ENCODE results near the gene OR9I1.

OR9I1 gene

GRCh38 chr11:58125469-58125868 is at the start of gene OR9I1:
TSS of gene OR9I1 (minus strand) at chr11:58125530. CDS start at chr11:58119444, 6,086 bp downstream.
- no peak within 1 kb of the TSS for H3K9ac ChIP-seq (ENCODE audit: low read depth, low read length)
- no peaks in the 10 kb centered on the region for H3K36me3 ChIP-seq (ENCODE audit: insufficient read depth, low read length)
- H3K4me1 ChIP-seq (ENCODE audit: insufficient read depth, low read length), result no peaks in the 10 kb centered on the region
- no peaks in the 10 kb centered on the region for H3K9me3 ChIP-seq (ENCODE audit: control insufficient read depth, insufficient read depth, low read length)

- H3K36me3 ChIP-seq (ENCODE audit: insufficient read depth, low read length), result no peaks in the 10 kb centered on the region
- no peak overlapping the region for H3K9ac ChIP-seq (ENCODE audit: low read depth, low read length)
- H3K9me3 ChIP-seq (ENCODE audit: control insufficient read depth, insufficient read depth, low read length), result no peaks in the 10 kb centered on the region
- H3K4me1 ChIP-seq (ENCODE audit: insufficient read depth, low read length), result no peaks in the 10 kb centered on the region
Measured at GRCh38 chr11:58165504-58166106, 40.3 kb upstream of the OR9I1 start.

GRCh38 chr11:58164990-58165389 is 39.7 kb upstream of the OR9I1 start:
- Histone ChIP-seq H3K9ac (ENCODE audit: low read depth, low read length) (no peak overlapping the region), H3K9me3 (ENCODE audit: control insufficient read depth, insufficient read depth, low read length) (no peaks in the 10 kb centered on the region), H3K36me3 (ENCODE audit: insufficient read depth, low read length) (no peaks in the 10 kb centered on the region), H3K4me1 (ENCODE audit: insufficient read depth, low read length) (no peaks in the 10 kb centered on the region)

GRCh38 chr11:58164389-58164788 is 39.1 kb upstream of the OR9I1 start:
- Histone ChIP-seq H3K36me3 (ENCODE audit: insufficient read depth, low read length) (no peaks in the 10 kb centered on the region), H3K9ac (ENCODE audit: low read depth, low read length) (no peak overlapping the region), H3K4me1 (ENCODE audit: insufficient read depth, low read length) (no peaks in the 10 kb centered on the region), H3K9me3 (ENCODE audit: control insufficient read depth, insufficient read depth, low read length) (no peaks in the 10 kb centered on the region)

- H3K4me1 ChIP-seq (ENCODE audit: insufficient read depth, low read length), result no peaks in the 10 kb centered on the region
- no peak overlapping the region for H3K9ac ChIP-seq (ENCODE audit: low read depth, low read length)
- no peaks in the 10 kb centered on the region for H3K9me3 ChIP-seq (ENCODE audit: control insufficient read depth, insufficient read depth, low read length)
- H3K36me3 ChIP-seq (ENCODE audit: insufficient read depth, low read length), result no peaks in the 10 kb centered on the region
Measured at GRCh38 chr11:58152781-58153180, 27.5 kb upstream of the OR9I1 start.

- no peaks in the 10 kb centered on the region for H3K4me1 ChIP-seq (ENCODE audit: insufficient read depth, low read length)
- no peak overlapping the region for H3K9ac ChIP-seq (ENCODE audit: low read depth, low read length)
- H3K9me3 ChIP-seq (ENCODE audit: control insufficient read depth, insufficient read depth, low read length), result no peaks in the 10 kb centered on the region
- no peaks in the 10 kb centered on the region for H3K36me3 ChIP-seq (ENCODE audit: insufficient read depth, low read length)
Measured at GRCh38 chr11:58142761-58143160, 17.4 kb upstream of the OR9I1 start.

- Histone ChIP-seq H3K9ac (ENCODE audit: low read depth, low read length) (no peak overlapping the region), H3K9me3 (ENCODE audit: control insufficient read depth, insufficient read depth, low read length) (no peaks in the 10 kb centered on the region), H3K36me3 (ENCODE audit: insufficient read depth, low read length) (no peaks in the 10 kb centered on the region), H3K4me1 (ENCODE audit: insufficient read depth, low read length) (peaks cover 10% of the 10 kb centered on the region; the same call in 1 of the 2 replicates)
Measured at GRCh38 chr11:58135171-58135570, 9.8 kb upstream of the OR9I1 start.

GRCh38 chr11:58134151-58134550 is 8.8 kb upstream of the OR9I1 start:
- peaks cover 10% of the 10 kb centered on the region; the same call in 1 of the 2 replicates for H3K4me1 ChIP-seq (ENCODE audit: insufficient read depth, low read length)
- H3K36me3 ChIP-seq (ENCODE audit: insufficient read depth, low read length), result no peaks in the 10 kb centered on the region
- no peak overlapping the region for H3K9ac ChIP-seq (ENCODE audit: low read depth, low read length)
- H3K9me3 ChIP-seq (ENCODE audit: control insufficient read depth, insufficient read depth, low read length), result no peaks in the 10 kb centered on the region

- Histone ChIP-seq H3K9ac (ENCODE audit: low read depth, low read length) (no peak overlapping the region), H3K4me1 (ENCODE audit: insufficient read depth, low read length) (peaks cover 10% of the 10 kb centered on the region; the same call in 1 of the 2 replicates), H3K9me3 (ENCODE audit: control insufficient read depth, insufficient read depth, low read length) (no peaks in the 10 kb centered on the region), H3K36me3 (ENCODE audit: insufficient read depth, low read length) (no peaks in the 10 kb centered on the region)
Measured at GRCh38 chr11:58133309-58134076, 8.2 kb upstream of the OR9I1 start.

- Histone ChIP-seq H3K4me1 (ENCODE audit: insufficient read depth, low read length) (no peaks in the 10 kb centered on the region), H3K36me3 (ENCODE audit: insufficient read depth, low read length) (no peaks in the 10 kb centered on the region), H3K9me3 (ENCODE audit: control insufficient read depth, insufficient read depth, low read length) (no peaks in the 10 kb centered on the region), H3K9ac (ENCODE audit: low read depth, low read length) (no peak overlapping the region)
Measured at GRCh38 chr11:58127350-58127749, 2.0 kb upstream of the OR9I1 start.

- no peaks in the 10 kb centered on the region for H3K4me1 ChIP-seq (ENCODE audit: insufficient read depth, low read length)
- H3K9me3 ChIP-seq (ENCODE audit: control insufficient read depth, insufficient read depth, low read length), result no peaks in the 10 kb centered on the region
- no peaks in the 10 kb centered on the region for H3K36me3 ChIP-seq (ENCODE audit: insufficient read depth, low read length)
- H3K9ac ChIP-seq (ENCODE audit: low read depth, low read length), result no peak overlapping the region
Measured at GRCh38 chr11:58121096-58121495, 4.2 kb downstream of the OR9I1 start.

GRCh38 chr11:58097437-58097836 is 27.9 kb downstream of the OR9I1 start:
- no peak overlapping the region for H3K9ac ChIP-seq (ENCODE audit: low read depth, low read length)
- no peaks in the 10 kb centered on the region for H3K9me3 ChIP-seq (ENCODE audit: control insufficient read depth, insufficient read depth, low read length)
- H3K4me1 ChIP-seq (ENCODE audit: insufficient read depth, low read length), result no peaks in the 10 kb centered on the region
- H3K36me3 ChIP-seq (ENCODE audit: insufficient read depth, low read length), result no peaks in the 10 kb centered on the region

- H3K4me1 ChIP-seq (ENCODE audit: insufficient read depth, low read length), result no peaks in the 10 kb centered on the region
- H3K36me3 ChIP-seq (ENCODE audit: insufficient read depth, low read length), result no peaks in the 10 kb centered on the region
- no peak overlapping the region for H3K9ac ChIP-seq (ENCODE audit: low read depth, low read length)
- no peaks in the 10 kb centered on the region for H3K9me3 ChIP-seq (ENCODE audit: control insufficient read depth, insufficient read depth, low read length)
Measured at GRCh38 chr11:58086528-58086927, 38.8 kb downstream of the OR9I1 start.

- no peaks in the 10 kb centered on the region for H3K36me3 ChIP-seq (ENCODE audit: insufficient read depth, low read length)
- H3K4me1 ChIP-seq (ENCODE audit: insufficient read depth, low read length), result no peaks in the 10 kb centered on the region
Measured at GRCh38 chr11:58075781-58076180, 49.5 kb downstream of the OR9I1 start.

GRCh38 chr11:58070585-58070984 is 54.7 kb downstream of the OR9I1 start:
- Histone ChIP-seq H3K9me3 (ENCODE audit: control insufficient read depth, insufficient read depth, low read length) (no peaks in the 10 kb centered on the region), H3K4me1 (ENCODE audit: insufficient read depth, low read length) (no peaks in the 10 kb centered on the region), H3K9ac (ENCODE audit: low read depth, low read length) (no peak overlapping the region), H3K36me3 (ENCODE audit: insufficient read depth, low read length) (no peaks in the 10 kb centered on the region)

More at GRCh38 chr11:58075781-58076180, 49.5 kb downstream of the OR9I1 start:
- H3K9me3 ChIP-seq (ENCODE audit: control insufficient read depth, insufficient read depth, low read length), result no peaks in the 10 kb centered on the region
- no peak overlapping the region for H3K9ac ChIP-seq (ENCODE audit: low read depth, low read length)
